GM21723 (cell line): ENCODE results near the gene TNFRSF4.
A peak's percentile ranks its signal among the peaks of the same experiment; 100 is the strongest.
"Not testable (repeated sequence)": the region's sequence is repeated elsewhere in the genome, so short reads cannot be mapped to it uniquely, and the experiment has no call there.

Experiments
- ATAC-seq: cut with Tn5 transposase; IDR thresholded peaks from one replicate; pipeline ENCODE4 v1.9.1; 2021; ENCODE audit warnings: mild to moderate bottlenecking, moderate library complexity; ENCODE audit not compliant: unreplicated experiment

TNFRSF4 gene

GRCh38 chr1:1213345-1214265 is at the start of gene TNFRSF4:
Gene TNFRSF4, minus strand, starts transcription at chr1:1214153. Its CDS starts 26 bp downstream, at chr1:1214127.
- ATAC-seq = no peak

- ATAC-seq = no peak
Measured at GRCh38 chr1:1262758-1263157, 48.8 kb upstream of the TNFRSF4 start.

GRCh38 chr1:1262071-1262470 is 48.1 kb upstream of the TNFRSF4 start:
- no peak for ATAC-seq

GRCh38 chr1:1260843-1261560 is 47.0 kb upstream of the TNFRSF4 start:
- ATAC-seq = no peak

GRCh38 chr1:1259951-1260600 is 46.1 kb upstream of the TNFRSF4 start:
- no peak for ATAC-seq

DNA sequence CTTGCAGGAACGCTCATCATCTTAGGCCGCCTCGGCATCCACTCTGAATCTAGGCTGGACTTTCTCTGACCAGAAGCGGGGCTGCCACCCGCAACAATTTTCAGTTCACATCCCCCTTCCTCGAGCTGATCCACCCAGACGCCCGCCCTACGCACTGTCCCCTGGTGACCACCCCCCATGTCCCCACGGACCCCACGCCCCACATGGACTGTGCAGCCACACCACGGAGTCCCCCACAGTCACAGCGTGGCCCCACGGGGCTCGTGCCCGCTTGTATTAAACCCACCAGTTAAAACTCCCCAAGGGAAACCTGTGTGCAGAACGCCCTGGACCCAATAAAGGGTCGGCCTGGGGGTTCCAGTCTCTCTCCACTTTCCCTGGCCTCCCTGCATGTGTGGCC is 45.6 kb upstream of the TNFRSF4 start:
- no peak for ATAC-seq

GRCh38 chr1:1259119-1259488 is 45.2 kb upstream of the TNFRSF4 start:
- no peak for ATAC-seq

- ATAC-seq = no peak
Measured at GRCh38 chr1:1256956-1257871, 43.3 kb upstream of the TNFRSF4 start.

DNA sequence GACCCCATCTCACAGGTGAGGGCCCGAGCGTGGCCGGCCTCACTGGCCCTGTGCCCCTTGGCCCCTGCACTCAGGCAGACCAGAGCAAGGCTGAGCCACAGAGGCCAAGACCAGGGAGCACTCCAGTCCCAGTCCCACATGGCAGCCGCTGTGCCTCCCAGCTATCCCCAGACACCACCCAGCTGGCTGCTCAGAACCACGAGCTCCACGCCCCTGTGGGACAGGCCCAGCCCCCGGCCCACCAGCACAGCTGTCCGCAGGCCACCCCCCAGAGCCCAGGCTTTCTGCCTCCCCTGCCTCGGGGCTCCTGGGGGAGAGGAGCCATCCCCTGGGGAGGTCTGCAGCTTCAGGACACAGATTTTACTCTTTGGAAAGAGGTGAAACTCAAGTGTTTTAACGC is 41.7 kb upstream of the TNFRSF4 start:
- ATAC-seq = no peak

- no peak for ATAC-seq
Measured at GRCh38 chr1:1255078-1255477, 41.1 kb upstream of the TNFRSF4 start.

GRCh38 chr1:1254667-1254998 is 40.7 kb upstream of the TNFRSF4 start:
- no peak for ATAC-seq

DNA sequence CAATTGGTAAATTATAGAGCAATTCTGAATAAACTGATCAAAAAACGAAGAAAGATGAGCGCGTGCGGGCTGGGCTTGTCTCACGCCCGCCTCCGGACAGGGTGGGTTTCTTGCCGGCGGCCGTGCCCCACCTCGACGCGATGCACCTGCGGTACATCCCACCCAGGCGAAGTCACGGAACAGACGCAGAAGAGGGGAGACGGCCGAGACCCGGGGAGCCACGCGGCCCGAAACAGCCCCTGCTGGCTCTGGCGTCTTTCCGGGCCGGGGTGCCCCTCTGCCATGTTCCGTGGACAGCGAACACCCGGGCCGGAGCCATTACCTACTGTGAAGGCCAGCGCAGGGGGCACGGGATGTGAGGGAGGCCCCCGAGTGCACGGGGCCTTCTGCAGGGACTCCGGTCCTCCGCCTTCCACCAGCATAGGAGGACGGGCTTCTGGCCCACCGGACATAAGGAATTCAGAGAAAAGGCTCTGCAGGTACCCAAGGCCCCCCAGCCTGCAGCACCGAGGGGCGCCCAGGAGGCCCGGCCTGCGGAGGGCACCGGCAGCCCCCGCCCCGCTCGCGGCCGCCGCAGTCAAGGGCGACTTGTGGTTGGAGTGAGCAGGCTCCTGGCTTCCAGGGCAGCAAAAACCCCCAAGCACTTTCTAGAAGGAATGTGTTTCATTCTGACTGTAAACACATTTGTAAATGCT is 40.2 kb upstream of the TNFRSF4 start:
- ATAC-seq = no peak

DNA sequence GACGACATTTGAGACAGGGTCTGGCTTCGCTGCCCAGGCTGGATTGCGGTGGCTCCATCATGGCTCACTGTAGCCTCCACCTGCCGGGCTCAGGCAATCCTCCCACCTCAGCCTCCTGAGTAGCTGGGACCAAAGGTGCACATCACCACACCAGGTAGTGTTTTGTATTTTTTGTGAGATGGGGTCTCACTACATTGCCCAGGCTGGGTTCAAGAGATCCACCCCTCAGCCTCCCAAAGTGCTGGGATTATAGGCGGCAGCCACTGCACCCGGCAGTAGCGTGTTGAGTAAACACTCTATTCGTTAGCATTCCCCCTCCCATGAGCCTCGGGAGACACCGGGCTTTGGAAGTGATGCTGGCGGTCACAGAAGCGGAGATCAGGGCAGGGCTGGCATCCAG is 39.4 kb upstream of the TNFRSF4 start:
- no peak for ATAC-seq

- ATAC-seq = peak; percentile 51
Measured at GRCh38 chr1:1250786-1251284, 36.9 kb upstream of the TNFRSF4 start.

GRCh38 chr1:1248009-1248913 is 34.3 kb upstream of the TNFRSF4 start:
- not testable (repeated sequence) for ATAC-seq

- no peak for ATAC-seq
Measured at GRCh38 chr1:1247341-1247913, 33.5 kb upstream of the TNFRSF4 start.

DNA sequence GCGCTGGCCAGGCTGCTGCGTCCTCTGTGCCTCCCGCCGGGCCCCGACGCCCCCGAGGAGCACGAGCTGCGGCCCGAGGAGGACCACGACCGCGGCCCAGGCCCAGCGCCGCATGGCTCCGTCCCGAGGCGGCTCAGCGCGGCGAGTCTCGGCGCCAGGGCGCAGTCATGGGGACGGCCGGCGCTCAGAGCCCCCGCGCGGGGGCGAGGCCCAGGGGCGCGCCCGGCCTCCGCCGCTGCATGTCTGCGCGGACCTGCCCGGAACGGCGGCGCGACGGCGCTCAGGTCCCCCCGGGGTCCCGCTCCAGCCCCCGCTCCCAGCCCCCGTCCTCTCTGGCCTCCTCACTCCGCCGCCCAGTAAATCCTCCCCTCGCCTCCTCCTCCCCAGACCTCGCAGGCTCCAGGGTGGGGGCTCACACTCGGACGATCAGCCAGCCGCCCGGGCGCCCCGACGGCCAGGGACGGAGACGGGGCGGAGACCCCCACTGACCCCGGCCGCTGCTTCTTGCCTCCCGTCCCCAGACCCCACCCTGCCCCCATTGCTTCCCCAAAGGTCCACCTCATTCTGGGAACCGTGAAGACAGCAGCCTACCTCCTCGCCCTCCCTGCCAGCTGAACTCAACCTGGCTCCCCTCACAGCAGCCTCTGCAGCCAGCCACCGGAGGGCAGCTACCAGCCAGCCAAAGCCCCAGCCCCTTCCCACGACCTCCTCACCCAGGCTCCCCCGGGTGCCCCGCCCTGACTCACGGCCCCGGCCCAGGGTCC is 32.8 kb upstream of the TNFRSF4 start, which contains the start of gene C1QTNF12:
Gene C1QTNF12 (minus strand): TSS at position 146 of the 764 bp plus-strand sequence. CDS start 32 bp downstream, at position 114.
- ATAC-seq = no peak
